ENCODE results near the gene GNG7.
A peak's percentile ranks its signal among the peaks of the same experiment; 100 is the strongest.
"Not testable (repeated sequence)": the region's sequence is repeated elsewhere in the genome, so short reads cannot be mapped to it uniquely, and the experiment has no call there.

GNG7 gene

DNA sequence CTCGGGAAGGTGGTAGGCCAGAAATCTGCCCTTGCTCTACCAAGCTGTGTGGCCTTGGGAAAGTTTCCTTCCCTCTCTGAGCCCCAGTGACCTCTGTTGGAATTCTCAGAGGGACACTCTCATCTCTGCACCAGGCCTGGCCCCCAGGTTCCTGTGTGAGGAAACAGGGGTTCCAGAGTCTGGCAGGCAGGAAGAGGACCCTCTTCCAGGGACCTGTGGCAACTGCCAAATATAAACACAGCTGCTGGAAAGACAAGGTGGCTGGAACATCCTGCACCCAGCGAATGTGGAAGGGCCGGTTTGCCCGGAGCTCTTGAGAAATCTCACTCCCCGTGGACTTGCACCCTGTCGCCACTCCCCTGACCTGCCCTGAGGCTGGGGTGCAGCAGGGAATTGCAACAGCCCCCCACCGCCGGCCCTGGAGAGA, 173.8 kb downstream of the GNG7 start:
- peak overlapping the region; percentile 47; the same call in 1 of the 2 replicates for H3K27ac ChIP-seq
- TF ChIP-seq, protein P1, sequence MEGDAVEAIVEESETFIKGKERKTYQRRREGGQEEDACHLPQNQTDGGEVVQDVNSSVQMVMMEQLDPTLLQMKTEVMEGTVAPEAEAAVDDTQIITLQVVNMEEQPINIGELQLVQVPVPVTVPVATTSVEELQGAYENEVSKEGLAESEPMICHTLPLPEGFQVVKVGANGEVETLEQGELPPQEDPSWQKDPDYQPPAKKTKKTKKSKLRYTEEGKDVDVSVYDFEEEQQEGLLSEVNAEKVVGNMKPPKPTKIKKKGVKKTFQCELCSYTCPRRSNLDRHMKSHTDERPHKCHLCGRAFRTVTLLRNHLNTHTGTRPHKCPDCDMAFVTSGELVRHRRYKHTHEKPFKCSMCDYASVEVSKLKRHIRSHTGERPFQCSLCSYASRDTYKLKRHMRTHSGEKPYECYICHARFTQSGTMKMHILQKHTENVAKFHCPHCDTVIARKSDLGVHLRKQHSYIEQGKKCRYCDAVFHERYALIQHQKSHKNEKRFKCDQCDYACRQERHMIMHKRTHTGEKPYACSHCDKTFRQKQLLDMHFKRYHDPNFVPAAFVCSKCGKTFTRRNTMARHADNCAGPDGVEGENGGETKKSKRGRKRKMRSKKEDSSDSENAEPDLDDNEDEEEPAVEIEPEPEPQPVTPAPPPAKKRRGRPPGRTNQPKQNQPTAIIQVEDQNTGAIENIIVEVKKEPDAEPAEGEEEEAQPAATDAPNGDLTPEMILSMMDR (conservative IDR thresholded peaks at IDR 0.05), result no peak

DNA sequence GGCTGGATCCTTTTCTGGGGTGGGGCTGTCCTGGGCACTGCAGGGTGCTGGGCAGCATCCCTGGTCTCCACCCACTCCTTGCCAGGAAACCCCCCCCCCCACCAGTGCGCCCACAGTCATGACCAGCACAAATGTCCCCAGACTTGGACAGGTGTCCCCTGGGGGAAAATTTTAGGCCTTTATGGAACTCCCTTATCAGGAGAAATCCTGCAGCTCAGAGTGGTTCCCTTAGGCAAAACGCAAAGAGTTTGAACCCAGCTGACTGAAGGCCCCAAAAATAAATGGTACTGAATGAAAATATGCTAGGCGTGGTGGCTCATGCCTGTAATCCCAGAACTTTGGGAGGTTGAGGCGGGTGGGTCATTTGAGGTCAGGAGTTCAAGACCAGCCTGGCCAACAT, 174.8 kb downstream of the GNG7 start:
- TF ChIP-seq, protein P1 (conservative IDR thresholded peaks at IDR 0.05), result no peak
- H3K27ac ChIP-seq, result no peak overlapping the region

DNA sequence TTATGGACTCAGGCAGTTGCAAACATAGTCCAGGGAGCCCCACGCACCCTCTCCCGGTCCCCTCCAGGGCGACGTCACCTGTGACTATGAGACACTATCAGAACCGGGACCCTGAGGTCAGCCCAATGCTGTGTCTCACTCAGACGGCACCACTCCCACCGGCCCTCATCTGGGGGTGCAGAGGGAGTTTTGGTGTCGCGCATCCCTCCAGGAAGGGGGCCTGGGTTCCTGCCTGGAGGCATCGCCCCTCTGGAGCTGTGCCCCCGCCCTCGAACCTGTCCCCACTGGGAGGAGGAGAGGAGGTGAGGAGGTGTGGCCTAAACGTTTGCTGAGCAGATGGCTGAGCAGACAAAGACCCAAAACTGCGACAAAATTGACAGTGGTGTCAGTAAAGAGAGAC, 175.3 kb downstream of the GNG7 start:
- H3K27ac ChIP-seq, result no peak overlapping the region
- TF ChIP-seq, protein P1 (conservative IDR thresholded peaks at IDR 0.05), result no peak

DNA sequence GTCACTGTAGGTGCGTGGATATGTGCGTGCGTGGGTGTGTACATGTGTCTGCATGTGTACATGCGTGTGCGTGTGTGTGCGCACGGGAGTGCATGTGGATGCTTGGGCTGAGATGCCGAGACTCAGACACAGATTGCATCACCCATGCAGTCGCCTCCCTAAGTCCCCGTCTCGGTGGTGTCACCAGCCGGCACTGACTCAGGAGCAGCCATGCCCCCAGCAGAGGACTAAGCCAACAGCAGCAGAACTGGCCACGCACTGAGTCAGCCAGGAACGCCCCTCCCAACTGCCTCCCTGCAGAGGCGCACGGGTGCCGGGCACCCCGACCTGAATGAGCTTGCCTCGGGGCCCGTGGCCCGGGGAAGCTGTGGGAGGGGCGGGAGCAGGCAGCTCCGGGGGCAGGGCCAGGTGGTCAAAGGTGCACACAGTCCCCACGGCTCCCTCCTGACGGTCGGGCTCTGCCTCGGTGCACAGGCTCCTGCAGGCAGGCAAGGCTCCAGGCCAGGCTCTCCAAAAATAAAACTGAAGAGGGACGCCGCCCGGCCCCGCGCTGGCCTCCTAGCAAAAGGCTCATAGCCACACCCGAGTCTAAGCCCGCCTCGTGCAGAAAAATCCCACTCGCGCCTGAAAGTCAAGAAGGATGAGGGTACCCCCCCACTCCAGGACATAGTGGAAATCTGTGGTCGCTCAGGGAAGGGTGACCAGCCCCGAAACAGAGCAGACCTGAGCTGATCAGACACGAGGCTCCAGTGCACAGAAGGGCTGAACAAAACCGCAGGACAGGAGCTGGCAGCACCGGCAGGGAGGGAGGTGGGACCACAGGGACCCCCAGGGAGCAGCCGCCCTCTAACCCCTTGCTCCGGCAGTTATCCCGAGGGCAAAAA, 177.4 kb downstream of the GNG7 start:
- no peak overlapping the region for H3K27ac ChIP-seq
- TF ChIP-seq, protein P1 (conservative IDR thresholded peaks at IDR 0.05), result no peak

DNA sequence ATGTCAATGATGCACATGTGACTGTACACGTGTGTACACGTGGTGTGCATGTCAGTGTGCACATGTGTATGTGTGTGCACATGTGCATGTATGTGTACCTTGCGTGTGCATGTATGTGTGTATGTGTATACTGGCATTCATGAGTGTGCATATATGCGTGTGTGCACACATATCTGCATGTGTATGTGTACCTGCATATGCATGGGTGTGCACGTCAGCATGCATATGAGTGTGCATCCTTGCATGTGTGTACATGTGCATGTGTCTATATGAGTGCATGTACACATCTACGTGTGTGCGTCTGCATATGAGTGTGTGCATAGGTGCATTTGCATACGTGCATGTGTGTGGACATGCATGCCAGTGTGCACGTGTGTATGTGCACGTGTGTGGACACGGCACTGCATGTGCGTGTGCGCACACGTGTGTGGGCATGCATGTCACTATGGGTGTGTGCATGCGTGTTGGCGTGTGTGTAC, 178.1 kb downstream of the GNG7 start:
- TF ChIP-seq, protein P1 (conservative IDR thresholded peaks at IDR 0.05), result no peak
- H3K27ac ChIP-seq, result no peak overlapping the region

DNA sequence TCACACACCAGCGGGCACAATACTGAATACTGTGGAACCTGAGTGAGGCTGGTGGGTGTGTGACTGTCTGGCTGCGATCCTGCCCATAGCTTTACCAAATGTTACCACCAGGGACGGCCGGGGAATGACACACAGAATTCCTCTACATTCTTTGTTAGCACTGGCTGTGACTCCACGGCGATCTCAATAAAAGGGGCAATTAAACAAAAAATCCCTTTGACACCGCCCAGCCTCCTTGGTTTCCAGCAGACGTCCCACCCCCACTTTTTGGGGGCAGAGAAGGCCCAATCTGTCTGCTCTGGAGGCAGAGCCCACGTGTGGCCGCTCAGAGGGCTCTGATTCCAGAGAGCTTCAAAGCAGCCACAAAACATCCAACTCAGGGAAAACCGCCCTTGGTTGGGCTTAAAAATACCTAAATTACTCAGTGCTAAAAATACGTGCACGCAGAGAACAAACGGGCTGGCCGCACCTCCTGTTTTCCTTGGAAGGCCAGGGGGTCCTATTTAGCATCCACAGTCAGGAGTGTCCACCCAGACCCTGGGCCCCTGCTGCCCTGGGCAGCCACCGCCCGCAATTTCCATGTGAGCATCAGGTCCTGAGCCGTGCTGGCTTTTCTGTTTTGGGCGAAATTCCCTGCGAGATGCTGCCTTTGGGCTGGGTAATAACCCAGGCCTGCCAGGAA, 178.7 kb downstream of the GNG7 start:
- no peak overlapping the region for H3K27ac ChIP-seq
- TF ChIP-seq, protein P1 (conservative IDR thresholded peaks at IDR 0.05), result 0 out of 2 replicates have a peak, but pooled peaks have one; percentile 8

DNA sequence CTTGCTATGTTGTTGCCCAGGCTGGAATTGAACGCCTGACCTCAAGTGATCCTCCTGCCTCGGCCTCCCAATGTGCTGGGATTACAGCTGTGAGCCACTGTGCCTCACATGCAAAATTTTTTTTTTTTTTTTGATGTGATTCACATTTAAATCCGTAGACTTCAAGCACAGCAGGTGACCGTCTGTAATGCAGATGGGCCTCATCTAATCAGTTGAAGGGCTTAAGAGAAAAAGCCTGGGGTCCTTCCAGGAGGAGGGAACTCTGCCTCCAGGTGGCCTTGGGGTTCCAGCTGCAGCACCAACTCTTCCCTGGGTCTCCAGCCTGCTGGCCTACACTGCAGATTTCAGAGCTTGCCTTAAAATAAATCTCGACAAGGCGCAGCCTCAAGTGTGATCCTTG, 183.0 kb downstream of the GNG7 start:
- TF ChIP-seq, protein P1 (conservative IDR thresholded peaks at IDR 0.05), result no peak
- H3K27ac ChIP-seq, result no peak overlapping the region

DNA sequence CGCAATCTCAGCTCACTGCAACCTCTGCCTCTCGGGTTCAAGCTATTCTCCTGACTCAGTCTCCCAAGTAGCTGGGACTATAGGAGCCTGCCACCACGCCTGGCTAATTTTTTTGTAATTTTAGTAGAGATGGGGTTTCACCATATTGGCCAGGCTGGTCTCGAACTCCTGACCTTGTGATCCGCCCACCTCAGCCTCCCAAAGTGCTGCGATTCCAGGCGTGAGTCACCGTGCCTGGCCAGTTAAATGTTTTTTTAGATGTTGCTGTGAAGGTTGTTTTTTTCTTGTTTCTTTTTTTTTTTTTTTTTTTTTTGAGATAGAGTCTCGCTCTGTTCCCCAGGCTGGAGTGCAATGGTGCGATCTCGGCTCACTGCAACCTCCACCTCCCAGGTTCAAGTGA, 183.6 kb downstream of the GNG7 start:
- H3K27ac ChIP-seq, result not testable (repeated sequence)
